Measurements from ENCODE around the gene RAB31.

DNA sequence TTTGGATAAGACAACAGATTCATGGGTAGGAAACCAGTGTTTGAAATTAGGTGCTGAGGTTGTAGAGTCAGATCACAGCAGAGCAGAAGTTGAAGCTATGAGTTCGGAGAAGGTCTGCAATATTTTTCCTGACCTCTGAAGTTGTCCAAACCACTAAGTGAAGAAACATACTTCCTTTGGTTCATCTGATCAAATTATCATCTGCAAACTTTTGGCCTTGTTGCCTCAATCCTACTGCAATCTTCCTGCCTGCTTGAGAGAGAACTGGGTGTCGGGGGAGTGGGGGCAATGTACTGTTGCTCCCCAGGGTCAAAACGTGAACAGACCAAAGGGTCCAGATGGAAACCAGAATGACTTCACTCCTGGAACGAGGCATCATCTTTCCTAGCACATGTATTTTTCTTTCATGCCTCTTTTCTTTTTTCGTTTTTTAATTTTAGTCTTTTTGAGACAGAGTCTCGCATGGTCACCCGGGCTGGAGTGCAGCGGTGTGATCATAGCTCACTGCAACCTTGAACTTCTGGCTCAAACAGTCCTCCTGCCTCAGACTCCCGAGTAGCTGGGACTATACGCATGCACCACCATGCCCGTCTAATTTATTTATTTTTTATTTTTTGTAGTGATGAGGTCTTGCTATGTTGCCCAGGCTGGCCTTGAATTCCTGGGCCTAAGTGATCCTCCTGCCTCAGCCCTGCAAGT lies 42.7 kb downstream of the RAB31 start:
- TF ChIP-seq, protein P1, sequence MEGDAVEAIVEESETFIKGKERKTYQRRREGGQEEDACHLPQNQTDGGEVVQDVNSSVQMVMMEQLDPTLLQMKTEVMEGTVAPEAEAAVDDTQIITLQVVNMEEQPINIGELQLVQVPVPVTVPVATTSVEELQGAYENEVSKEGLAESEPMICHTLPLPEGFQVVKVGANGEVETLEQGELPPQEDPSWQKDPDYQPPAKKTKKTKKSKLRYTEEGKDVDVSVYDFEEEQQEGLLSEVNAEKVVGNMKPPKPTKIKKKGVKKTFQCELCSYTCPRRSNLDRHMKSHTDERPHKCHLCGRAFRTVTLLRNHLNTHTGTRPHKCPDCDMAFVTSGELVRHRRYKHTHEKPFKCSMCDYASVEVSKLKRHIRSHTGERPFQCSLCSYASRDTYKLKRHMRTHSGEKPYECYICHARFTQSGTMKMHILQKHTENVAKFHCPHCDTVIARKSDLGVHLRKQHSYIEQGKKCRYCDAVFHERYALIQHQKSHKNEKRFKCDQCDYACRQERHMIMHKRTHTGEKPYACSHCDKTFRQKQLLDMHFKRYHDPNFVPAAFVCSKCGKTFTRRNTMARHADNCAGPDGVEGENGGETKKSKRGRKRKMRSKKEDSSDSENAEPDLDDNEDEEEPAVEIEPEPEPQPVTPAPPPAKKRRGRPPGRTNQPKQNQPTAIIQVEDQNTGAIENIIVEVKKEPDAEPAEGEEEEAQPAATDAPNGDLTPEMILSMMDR (IDR thresholded peaks at IDR 0.05) = no peak
- no peak for TF ChIP-seq POLR2A (IDR thresholded peaks at IDR 0.05)
